Mucosa of stomach (tissue), 1 donor: ENCODE results near the gene PRICKLE2.

Experiments used
- H3K27me3 ChIP-seq: one replicate; pipeline ENCODE4 v1.7.0; 2013; ENCODE audit warnings: mild to moderate bottlenecking, low read length; ENCODE audit not compliant: control insufficient read depth, insufficient read depth
- H3K36me3 ChIP-seq: one replicate; pipeline ENCODE4 v1.7.0; 2013; ENCODE audit warnings: low read length; ENCODE audit not compliant: control insufficient read depth, insufficient read depth
- H3K4me1 ChIP-seq: one replicate; pipeline ENCODE4 v1.7.0; 2013; ENCODE audit warnings: mild to moderate bottlenecking, low read length; ENCODE audit not compliant: control insufficient read depth, insufficient read depth
- H3K4me3 ChIP-seq: one replicate; pipeline ENCODE4 v1.7.0; 2013; ENCODE audit warnings: low read length
- H3K9ac ChIP-seq: one replicate; pipeline ENCODE4 v1.7.0; 2013; ENCODE audit warnings: mild to moderate bottlenecking, low read length, moderate library complexity
- H3K9me3 ChIP-seq: one replicate; pipeline ENCODE4 v1.7.0; 2013; ENCODE audit warnings: mild to moderate bottlenecking, low read length, moderate library complexity; ENCODE audit not compliant: control insufficient read depth
- donor health status: Pancreatic carcinoma.

The PRICKLE2 gene

DNA sequence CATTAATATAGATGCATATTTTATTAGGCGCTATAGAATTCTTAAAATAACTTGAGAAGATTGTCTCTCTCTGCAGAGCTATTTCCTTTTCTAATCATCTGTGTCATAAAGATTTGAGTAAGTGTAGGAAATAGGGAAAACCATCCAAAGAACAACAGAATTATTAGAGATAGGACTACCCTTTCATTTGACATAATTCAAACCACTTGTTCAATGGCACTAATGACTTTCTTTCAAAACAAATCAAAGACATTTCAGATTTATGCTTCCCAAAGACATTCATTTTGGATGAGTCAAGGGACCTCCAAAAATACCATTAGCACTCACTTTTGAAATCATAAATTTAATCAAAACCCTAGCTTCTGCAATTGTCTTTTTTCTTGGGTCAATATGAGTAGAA, 29.5 kb downstream of the PRICKLE2 start:
- Histone ChIP-seq H3K9ac (no peak overlapping the region), H3K4me3 (no peak overlapping the region), H3K27me3 (no peaks in the 10 kb centered on the region), H3K36me3 (no peaks in the 10 kb centered on the region), H3K4me1 (no peaks in the 10 kb centered on the region), H3K9me3 (no peaks in the 10 kb centered on the region)

GRCh38 chr3:64191822-64192221, 33.4 kb downstream of the PRICKLE2 start:
- Histone ChIP-seq H3K27me3 (no peaks in the 10 kb centered on the region), H3K36me3 (no peaks in the 10 kb centered on the region), H3K4me3 (no peak overlapping the region), H3K4me1 (peaks cover 4% of the 10 kb centered on the region), H3K9ac (no peak overlapping the region), H3K9me3 (no peaks in the 10 kb centered on the region)

DNA sequence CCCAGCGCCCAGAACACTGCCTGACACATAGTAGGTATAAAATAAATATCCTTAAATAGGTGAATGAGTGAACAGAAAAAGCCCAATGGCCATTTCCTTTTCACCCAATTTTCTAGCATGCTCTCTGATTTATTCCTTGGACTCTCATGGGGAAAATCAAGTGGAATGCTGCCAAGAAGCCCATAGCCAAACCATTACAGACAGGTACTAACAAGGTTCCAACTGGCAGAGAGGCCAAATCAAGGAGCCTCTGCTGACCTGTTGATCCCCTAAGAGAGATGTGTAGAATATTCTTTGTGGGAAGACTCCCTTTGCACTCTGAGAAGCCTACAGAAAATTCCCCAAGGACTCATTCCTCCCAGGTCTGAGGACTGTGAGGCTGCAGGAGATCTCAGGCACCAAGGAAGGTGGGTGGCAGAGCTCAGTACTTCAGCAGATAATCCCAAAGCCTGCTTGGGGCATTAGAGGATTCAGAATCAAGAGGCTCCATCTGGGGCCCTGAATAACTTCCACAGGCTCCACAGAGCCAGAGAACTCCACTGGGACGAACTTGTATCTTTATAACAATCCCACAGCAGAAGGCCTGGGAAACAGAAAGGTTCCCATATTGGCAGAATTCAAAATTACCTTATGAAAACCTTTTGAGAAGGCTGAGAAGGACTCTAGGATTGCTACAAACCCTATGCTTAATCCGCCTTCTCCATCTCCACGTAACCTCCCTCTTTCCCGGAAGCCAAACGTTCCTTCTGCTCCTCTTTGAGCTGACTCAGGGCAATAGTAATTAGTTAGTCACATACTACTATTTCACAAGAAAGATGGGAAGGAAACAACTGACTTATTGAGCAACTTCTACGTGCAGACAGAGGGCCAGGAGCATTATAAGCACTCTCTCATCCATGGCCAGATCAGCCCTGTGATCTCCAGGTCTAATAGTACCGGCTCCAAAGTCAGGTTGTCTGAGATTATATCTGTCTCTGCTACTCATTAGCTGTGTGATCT, 34.5 kb downstream of the PRICKLE2 start:
- Histone ChIP-seq H3K4me3 (no peak overlapping the region), H3K36me3 (no peaks in the 10 kb centered on the region), H3K9me3 (no peaks in the 10 kb centered on the region), H3K27me3 (no peaks in the 10 kb centered on the region), H3K9ac (no peak overlapping the region), H3K4me1 (peaks cover 6% of the 10 kb centered on the region)

DNA sequence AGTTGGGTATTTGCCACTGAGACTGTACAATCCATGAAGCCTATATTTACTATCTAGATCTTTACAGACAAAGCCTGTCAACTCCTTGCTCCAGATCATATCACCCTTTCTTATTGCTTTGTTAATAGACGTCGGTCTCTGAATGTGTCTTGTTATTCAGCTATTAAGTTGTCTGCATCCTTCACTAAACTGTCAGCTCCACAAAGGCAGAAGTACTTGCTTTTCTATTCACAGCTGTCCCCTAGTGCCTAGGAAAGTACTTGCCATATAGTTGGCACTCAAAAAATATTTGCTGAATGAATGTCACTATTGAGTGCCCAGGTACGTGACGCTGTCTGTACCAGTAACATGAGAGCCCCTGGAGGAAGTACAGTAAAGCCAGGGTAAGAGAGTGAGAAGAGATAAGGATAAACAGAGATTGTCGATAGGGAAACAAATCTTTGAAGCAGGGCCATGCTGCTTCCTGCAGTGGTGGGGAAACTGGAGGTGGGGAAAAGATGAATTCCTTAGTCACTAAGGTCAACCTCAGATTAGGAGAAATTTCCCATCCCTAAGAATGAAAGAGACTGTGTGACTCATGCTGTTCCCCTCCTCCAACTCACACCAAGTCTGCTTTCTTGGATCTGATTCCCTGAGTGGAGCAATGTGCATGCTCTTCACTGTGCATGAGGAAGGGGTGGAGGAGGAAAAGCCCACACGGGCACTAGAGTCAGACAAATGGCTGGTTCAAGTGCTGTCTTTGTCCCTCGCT, 36.3 kb downstream of the PRICKLE2 start:
- no peak overlapping the region for H3K9ac ChIP-seq
- no peak overlapping the region for H3K4me3 ChIP-seq
- no peaks in the 10 kb centered on the region for H3K27me3 ChIP-seq
- H3K9me3 ChIP-seq, result no peaks in the 10 kb centered on the region
- H3K4me1 ChIP-seq, result peaks cover 6% of the 10 kb centered on the region
- no peaks in the 10 kb centered on the region for H3K36me3 ChIP-seq

GRCh38 chr3:64187065-64187959, 38.0 kb downstream of the PRICKLE2 start:
- Histone ChIP-seq H3K36me3 (no peaks in the 10 kb centered on the region), H3K4me1 (peaks cover 6% of the 10 kb centered on the region), H3K4me3 (no peak overlapping the region), H3K9ac (no peak overlapping the region), H3K27me3 (no peaks in the 10 kb centered on the region), H3K9me3 (no peaks in the 10 kb centered on the region)

GRCh38 chr3:64186667-64187064, 38.6 kb downstream of the PRICKLE2 start:
- Histone ChIP-seq H3K36me3 (no peaks in the 10 kb centered on the region), H3K9ac (no peak overlapping the region), H3K4me1 (peaks cover 6% of the 10 kb centered on the region), H3K4me3 (no peak overlapping the region), H3K9me3 (no peaks in the 10 kb centered on the region), H3K27me3 (no peaks in the 10 kb centered on the region)

DNA sequence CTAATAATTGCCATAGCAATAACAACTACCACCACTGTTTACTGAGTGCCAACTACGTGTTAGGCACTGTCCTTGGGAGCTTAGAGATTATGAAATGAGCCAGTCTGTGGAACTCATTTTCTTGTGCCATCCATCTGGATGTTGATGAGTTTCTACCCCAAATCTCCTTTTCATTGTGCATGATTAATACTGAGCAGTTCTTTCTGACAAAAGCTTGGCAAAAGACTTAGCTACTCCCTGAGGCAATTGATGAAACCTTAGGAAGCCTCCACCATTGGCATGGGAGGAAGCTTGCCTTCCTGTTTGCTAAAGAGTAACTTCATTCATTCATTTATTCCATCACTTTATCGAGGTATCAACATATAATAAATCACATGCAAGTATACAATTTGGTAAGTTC, 39.8 kb downstream of the PRICKLE2 start:
- Histone ChIP-seq H3K9ac (no peak overlapping the region), H3K36me3 (no peaks in the 10 kb centered on the region), H3K4me3 (no peak overlapping the region), H3K4me1 (peaks cover 6% of the 10 kb centered on the region), H3K9me3 (no peaks in the 10 kb centered on the region), H3K27me3 (no peaks in the 10 kb centered on the region)

GRCh38 chr3:64184621-64185020, 40.6 kb downstream of the PRICKLE2 start:
- Histone ChIP-seq H3K9me3 (no peaks in the 10 kb centered on the region), H3K27me3 (no peaks in the 10 kb centered on the region), H3K4me1 (peaks cover 6% of the 10 kb centered on the region), H3K36me3 (no peaks in the 10 kb centered on the region), H3K4me3 (no peak overlapping the region), H3K9ac (no peak overlapping the region)

DNA sequence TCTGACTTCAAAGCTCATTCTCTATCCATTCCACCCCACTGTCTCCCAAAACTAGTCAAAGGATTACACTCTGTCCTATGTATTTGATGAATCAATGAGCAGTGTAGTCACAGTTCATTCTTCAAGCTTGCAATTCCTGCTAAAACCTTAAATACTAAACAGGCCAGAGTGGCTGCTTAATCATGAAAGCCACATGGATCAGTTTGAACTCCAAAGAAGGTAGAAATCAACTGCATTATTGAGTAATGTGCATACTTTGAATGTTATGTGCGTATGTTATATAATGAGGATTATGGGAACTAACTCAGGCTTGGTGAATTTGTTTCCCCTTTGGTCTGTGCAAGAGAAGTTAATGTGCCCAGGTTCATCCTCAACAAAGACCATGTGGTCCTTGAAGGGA, 45.4 kb downstream of the PRICKLE2 start:
- Histone ChIP-seq H3K36me3 (no peaks in the 10 kb centered on the region), H3K27me3 (no peaks in the 10 kb centered on the region), H3K4me3 (no peak overlapping the region), H3K9me3 (no peaks in the 10 kb centered on the region), H3K4me1 (no peaks in the 10 kb centered on the region), H3K9ac (no peak overlapping the region)

GRCh38 chr3:64179249-64179648, 46.0 kb downstream of the PRICKLE2 start:
- H3K4me3 ChIP-seq, result no peak overlapping the region
- H3K36me3 ChIP-seq, result no peaks in the 10 kb centered on the region
- no peaks in the 10 kb centered on the region for H3K4me1 ChIP-seq
- H3K9ac ChIP-seq, result no peak overlapping the region
- no peaks in the 10 kb centered on the region for H3K9me3 ChIP-seq
- no peaks in the 10 kb centered on the region for H3K27me3 ChIP-seq

GRCh38 chr3:64178419-64178818, 46.8 kb downstream of the PRICKLE2 start:
- H3K9me3 ChIP-seq, result no peaks in the 10 kb centered on the region
- no peaks in the 10 kb centered on the region for H3K4me1 ChIP-seq
- H3K36me3 ChIP-seq, result no peaks in the 10 kb centered on the region
- H3K4me3 ChIP-seq, result no peak overlapping the region
- no peaks in the 10 kb centered on the region for H3K27me3 ChIP-seq
- no peak overlapping the region for H3K9ac ChIP-seq
